DMS 273 (cell line): Measurements from ENCODE around the gene LAMP1.
"Not testable (repeated sequence)": the region's sequence is repeated elsewhere in the genome, so short reads cannot be mapped to it uniquely, and the experiment has no call there.

Experiments used
- DNase-seq: peaks from one replicate; lab custom pipeline; 2025; ENCODE audit not compliant: unreplicated experiment; lab: John Stamatoyannopoulos, UW

The LAMP1 gene

GRCh38 chr13:113295776-113296175 is 1.3 kb upstream of the LAMP1 start:
- DNase-seq: no peak

- DNase-seq: peak; percentile 41
Observed at GRCh38 chr13:113297370-113298042, 467 bp downstream of the LAMP1 start.

GRCh38 chr13:113298043-113298945 is 1.3 kb downstream of the LAMP1 start:
- peak; percentile 46 for DNase-seq

GRCh38 chr13:113299951-113300350 is 2.9 kb downstream of the LAMP1 start:
- no peak for DNase-seq

- no peak for DNase-seq
Observed at GRCh38 chr13:113302986-113303385, 5.9 kb downstream of the LAMP1 start.

GRCh38 chr13:113304121-113304520 is 7.1 kb downstream of the LAMP1 start:
- DNase-seq: no peak

DNA sequence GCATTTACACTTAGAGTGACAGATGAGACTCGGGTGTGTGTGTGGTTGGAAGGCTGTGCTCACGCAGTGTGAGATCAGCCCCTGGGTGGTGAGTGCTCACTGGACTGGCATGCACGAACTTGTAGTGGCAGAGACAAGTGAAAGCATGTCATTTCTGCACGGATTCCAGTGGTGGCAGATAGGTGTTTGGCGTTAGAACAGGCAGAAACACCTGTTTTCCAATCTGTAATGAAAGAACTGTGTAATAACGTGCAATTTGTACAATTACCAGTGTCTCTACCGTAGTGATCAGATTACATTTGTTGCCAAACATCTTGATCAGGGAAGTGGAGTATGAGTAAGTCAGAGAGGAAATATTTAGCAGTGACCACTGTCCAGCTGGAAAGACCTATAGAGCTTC is 8.2 kb downstream of the LAMP1 start:
- peak; percentile 10 for DNase-seq

GRCh38 chr13:113307491-113307890 is 10.5 kb downstream of the LAMP1 start:
- no peak for DNase-seq

DNA sequence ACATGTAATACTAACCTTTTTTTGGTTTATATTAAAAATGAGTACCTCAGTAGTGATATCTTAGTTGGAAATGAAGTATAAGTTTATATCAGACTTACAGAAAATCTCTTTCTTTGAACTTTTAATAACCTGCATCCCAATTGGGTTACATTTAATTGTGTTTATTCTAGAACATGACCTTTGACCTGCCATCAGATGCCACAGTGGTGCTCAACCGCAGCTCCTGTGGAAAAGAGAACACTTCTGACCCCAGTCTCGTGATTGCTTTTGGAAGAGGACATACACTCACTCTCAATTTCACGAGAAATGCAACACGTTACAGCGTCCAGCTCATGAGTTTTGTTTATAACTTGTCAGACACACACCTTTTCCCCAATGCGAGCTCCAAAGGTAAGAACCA is 12.4 kb downstream of the LAMP1 start:
- DNase-seq: no peak

- not testable (repeated sequence) for DNase-seq
Observed at GRCh38 chr13:113314112-113314511, 17.1 kb downstream of the LAMP1 start.

DNA sequence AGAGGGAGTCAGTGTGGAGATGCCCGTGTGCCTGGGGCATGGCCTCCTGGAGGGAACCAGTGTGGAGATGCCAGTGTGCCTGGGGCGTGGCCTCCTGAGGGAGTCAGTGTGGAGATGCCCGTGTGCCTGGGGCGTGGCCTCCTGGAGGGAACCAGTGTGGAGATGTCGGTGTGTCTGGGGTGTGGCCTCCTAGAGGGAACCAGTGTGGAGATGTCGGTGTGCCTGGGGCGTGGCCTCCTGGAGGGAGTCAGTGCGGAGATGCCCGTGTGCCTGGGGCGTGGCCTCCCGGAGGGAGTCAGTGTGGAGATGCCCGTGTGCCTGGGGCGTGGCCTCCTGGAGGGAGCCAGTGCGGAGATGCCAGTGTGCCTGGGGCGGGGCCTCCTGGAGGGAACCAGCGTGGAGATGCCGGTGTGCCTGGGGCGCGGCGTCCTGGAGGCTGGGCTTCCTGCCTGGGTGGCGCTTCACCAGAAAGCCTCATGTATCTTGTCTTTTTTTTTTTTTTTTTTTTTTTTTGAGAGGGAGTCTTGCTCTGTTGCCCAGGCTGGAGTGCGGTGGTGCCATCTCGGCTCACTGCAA is 17.9 kb downstream of the LAMP1 start:
- not testable (repeated sequence) for DNase-seq

DNA sequence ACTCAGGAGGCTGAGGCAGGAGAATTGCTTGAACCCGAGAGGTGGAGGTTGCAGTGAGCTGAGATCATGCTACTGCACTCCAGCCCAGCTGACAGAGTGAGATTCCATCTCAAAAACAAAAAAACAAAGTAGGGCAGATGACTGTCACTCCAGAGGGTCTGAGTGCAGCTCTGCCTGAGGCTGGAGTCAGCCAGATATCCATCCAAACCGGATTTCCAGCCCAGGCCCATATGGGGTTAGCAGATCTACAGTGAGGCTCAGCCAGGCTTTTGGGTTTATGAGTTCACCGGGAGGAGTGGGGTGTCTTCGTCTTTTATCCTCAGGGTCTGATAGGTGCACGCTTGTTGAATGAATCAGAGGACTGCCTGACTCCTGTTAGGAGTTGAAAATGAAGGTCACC is 19.0 kb downstream of the LAMP1 start:
- DNase-seq: no peak

- no peak for DNase-seq
Observed at GRCh38 chr13:113317031-113317430, 20.0 kb downstream of the LAMP1 start.

DNA sequence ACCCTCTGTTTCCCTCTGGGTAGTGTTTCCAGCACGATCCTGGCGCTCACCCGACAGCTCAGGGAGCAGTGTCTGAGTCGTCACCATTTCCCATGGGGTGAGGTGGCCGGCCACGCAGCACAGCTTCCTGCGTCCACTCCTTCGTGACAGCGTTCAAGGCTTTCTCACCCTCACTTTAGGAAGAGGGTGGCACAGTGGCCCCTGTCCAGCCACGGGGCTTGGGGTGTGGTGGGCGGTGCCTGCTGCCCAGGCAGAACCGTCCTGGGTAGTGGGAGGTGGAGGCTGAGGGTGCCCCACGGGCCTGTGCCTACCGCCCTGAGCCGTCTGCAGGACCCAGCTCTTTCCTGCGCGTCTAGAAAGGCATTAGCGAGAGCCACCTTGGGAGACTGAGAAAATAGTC is 21.9 kb downstream of the LAMP1 start:
- DNase-seq: no peak

GRCh38 chr13:113319371-113319770 is 22.3 kb downstream of the LAMP1 start:
- DNase-seq: no peak

GRCh38 chr13:113320226-113320875 is 23.3 kb downstream of the LAMP1 start:
- DNase-seq: peak; percentile 27

- no peak for DNase-seq
Observed at GRCh38 chr13:113321546-113321945, 24.5 kb downstream of the LAMP1 start.

DNA sequence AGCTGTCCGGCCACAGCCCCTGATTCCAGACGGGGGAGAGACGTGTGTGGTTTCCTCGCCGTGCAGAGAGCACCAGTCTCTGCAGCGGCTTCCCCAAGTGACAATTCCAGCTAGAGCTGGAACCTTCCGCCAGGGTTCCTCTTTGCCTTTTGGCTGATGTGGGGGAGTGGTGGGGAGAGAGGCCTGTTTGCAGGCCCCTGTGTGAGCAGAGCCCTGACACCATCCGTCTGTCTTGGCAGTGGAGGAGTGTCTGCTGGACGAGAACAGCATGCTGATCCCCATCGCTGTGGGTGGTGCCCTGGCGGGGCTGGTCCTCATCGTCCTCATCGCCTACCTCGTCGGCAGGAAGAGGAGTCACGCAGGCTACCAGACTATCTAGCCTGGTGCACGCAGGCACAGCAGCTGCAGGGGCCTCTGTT is 25.0 kb downstream of the LAMP1 start:
- no peak for DNase-seq

DNA sequence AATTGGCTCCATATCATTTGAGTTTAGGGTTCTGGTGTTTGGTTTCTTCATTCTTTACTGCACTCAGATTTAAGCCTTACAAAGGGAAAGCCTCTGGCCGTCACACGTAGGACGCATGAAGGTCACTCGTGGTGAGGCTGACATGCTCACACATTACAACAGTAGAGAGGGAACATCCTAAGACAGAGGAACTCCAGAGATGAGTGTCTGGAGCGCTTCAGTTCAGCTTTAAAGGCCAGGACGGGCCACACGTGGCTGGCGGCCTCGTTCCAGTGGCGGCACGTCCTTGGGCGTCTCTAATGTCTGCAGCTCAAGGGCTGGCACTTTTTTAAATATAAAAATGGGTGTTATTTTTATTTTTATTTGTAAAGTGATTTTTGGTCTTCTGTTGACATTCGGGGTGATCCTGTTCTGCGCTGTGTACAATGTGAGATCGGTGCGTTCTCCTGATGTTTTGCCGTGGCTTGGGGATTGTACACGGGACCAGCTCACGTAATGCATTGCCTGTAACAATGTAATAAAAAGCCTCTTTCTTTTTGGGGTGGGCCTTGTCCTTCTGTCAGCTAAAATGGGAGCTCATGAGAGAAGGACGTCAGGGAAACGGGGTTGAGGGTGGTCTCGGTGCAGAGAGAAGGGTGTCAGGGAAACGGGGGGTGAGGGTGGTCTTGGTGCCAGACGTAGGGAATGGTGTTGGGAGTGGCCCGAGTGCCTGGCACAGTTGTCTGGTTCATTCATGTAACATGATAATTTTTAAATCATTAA is 26.0 kb downstream of the LAMP1 start:
- DNase-seq: no peak

DNA sequence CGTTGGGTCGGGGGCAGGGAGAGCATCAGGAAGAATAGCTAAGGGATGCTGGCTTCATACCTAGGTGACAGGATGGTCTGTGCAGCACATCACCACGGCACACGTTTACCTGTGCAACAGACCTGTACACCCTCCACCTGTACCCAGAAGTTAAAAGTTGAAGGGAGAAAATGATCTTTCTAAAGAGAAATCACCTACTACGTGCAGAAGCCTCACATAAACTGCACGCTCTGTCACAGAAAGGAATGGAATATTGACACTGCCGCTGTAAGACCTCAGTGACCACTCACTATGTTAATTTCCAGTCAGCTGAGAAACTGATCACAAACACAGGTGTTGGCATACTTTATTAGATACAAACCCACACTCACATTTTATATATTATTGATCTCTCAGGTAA is 26.8 kb downstream of the LAMP1 start:
- no peak for DNase-seq

DNA sequence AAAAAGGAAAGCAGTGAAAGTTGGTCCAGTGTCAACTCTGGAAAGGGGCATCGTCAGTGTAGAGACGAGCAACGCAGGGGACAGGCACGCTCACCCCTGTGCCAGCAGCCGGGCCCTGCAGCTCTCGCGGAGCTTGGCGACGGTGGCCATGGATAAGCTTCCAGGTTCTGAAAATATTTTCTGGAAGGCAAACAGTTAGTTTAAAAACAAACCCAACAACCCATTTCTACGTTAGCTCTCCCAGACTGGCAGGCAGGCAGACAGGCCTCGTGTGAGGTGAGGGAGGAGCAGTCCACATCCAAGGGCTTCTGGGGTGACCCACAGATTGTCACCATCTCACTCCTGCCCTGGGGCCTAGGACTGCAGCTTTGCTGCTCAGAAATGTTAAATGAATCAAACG is 27.4 kb downstream of the LAMP1 start:
- no peak for DNase-seq
